Activated CD4-positive, CD25-positive, alpha-beta regulatory T cell treated with anti-CD3 and anti-CD28 coated beads, Interleukin-2, amount 50 U/mL, for 24 hours (primary cell): Measurements from ENCODE around the gene ORMDL3.

Experiments
- ATAC-seq, 2 donors: fragments of 150-1000 bp; cut with Tn5 transposase; one replicate each; pipeline ENCODE4 v1.10.0; 2021; ENCODE audit warnings: mild to moderate bottlenecking in 1 of 2, moderate library complexity in 1 of 2

Gene ORMDL3

GRCh38 chr17:39927101-39927928 lies at the start of gene ORMDL3, which contains the start of gene LRRC3C:
Gene ORMDL3, minus strand, starts transcription at chr17:39927601. Its CDS starts 3,398 bp downstream, at chr17:39924203.
Gene LRRC3C, plus strand, starts transcription at chr17:39927732. Its CDS starts 13,792 bp downstream, at chr17:39941524.
- ATAC-seq: peak; percentile 85 to 86

DNA sequence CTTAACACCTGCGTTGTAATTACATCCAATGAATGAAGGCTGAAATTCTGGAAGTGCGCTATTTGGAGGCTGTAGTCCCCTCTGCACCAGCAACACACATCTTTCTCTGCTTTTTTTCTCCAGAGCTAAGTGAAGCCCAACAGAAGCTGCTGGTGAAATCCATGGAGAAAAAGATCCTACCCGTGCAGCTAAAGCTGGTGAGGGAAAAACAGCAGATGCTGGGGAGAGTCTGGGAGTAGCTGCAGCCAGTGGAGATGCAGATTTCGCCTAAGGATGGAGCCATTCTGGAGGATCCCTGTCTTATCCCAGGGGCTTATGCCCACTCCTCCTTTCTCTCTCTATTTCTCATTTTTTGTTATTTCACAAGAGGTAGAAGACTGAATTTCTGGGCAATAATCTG lies 48.4 kb upstream of the ORMDL3 start:
- no peak for ATAC-seq

DNA sequence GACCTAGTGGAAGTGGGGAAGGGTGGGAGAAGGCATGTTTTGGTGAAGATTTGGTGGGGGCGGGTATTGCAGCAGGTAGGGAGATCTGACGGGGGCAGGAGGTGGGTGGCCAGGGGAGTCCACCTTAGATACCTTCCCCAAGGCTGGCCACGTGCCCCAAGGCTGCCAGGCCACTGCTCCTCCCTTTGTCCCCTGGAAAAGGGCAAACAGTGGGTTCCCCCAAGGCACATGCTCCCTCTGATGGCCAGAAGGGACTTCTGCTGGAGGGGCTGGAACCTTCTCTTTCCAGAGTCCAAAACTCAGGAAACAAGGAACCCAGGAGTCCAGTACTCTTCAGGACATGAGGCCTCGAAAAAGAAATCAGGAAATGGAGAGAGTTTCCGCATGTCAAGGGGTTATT lies 47.0 kb upstream of the ORMDL3 start:
- ATAC-seq: no peak

DNA sequence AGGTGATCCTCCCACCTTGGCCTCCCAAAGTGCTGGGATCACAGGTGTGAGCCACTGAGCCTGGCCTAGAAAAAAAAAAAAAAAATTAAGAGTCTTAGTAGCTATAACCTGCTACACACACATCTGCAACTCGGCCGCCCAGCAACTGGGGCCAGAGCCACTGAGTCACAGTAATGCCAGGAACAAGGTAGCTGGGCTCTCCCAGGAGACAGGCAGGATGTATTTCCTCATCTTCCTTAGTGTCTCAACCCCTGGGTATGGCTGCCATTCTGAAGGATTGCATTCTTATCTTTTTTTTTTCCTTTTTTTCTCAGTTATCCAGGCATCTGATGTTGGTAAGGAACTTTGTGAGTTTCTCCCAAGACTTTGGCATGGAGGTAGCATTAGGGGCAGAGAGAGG lies 46.1 kb upstream of the ORMDL3 start:
- no peak for ATAC-seq

GRCh38 chr17:39972271-39972670 lies 44.9 kb upstream of the ORMDL3 start:
- no peak for ATAC-seq

GRCh38 chr17:39971076-39971603 lies 43.7 kb upstream of the ORMDL3 start:
- no peak for ATAC-seq

GRCh38 chr17:39970157-39970692 lies 42.8 kb upstream of the ORMDL3 start:
- ATAC-seq: no peak

DNA sequence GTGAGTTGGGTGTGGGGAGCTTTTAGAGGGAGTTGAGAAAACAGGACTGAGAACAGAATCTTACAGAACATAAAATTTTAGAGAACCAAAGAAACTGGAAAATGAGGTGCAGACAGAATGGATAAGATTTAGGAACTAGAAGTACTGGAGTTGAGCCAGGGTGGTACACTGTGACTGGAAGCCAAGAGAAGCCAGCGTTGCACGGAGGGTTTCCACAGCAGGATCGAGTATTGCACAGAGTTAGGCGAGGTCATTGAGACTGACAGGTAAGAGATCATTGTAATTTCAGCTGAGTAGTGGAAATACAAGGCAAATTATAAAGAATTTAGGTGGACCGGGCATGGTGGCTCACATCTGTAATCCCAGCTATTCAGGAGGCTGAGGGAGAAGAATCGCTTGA lies 42.0 kb upstream of the ORMDL3 start:
- ATAC-seq: no peak

GRCh38 chr17:39968761-39969160 lies 41.4 kb upstream of the ORMDL3 start:
- ATAC-seq: no peak

GRCh38 chr17:39966771-39967170 lies 39.4 kb upstream of the ORMDL3 start:
- no peak for ATAC-seq

DNA sequence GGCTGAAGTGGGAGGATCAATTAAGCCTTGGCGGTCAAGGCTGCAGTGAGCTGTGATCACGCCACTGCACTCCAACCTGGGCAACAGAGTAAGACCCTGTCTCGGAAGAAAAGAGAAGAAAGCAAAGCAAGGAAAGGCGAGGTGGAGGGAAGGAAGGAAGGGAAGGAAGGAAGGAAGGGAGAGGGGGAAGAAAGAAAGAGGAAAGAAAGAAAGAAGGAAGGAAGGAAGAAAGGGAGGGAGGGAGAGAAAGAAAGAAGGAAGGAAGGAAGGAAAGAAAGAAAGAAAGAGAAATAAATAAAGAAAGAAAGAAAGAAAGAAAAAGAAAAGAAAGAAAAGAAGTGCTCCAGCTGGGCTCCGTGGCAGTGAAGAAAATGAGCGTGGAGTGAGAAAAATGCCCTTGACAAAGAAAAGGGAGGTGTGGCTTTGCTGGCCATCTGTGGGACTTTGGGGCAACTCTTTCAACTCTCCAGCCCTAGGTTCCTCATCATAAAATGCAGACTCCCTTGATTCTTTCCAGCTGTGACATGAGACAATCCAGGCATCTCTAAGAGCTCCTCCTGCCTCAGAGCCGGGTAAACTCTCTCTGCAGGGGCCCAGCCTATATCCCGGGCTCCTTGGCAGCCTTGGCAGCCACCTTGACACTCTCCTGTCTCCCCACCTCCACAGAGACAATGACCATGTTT lies 37.8 kb upstream of the ORMDL3 start:
- ATAC-seq: no peak

DNA sequence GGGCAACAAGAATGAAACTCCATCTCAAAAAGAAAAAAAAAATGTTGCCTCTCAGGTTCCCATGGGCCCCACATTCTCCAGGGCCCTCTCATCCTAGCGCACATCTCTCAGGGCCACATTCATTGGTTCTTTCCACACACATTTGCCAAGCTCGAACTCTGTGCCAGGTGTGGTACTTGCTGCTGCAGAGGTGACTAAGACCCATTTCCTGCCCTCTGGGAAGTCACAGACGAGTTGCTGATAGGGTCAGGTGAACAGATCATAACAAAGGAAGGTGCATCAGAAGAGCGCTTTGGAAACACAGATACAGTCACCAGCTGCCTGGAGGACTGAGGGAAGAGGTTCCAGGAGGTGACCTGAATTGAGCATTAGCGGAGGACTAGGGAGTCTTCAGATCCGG lies 36.4 kb upstream of the ORMDL3 start:
- ATAC-seq: peak; percentile 68 to 73

DNA sequence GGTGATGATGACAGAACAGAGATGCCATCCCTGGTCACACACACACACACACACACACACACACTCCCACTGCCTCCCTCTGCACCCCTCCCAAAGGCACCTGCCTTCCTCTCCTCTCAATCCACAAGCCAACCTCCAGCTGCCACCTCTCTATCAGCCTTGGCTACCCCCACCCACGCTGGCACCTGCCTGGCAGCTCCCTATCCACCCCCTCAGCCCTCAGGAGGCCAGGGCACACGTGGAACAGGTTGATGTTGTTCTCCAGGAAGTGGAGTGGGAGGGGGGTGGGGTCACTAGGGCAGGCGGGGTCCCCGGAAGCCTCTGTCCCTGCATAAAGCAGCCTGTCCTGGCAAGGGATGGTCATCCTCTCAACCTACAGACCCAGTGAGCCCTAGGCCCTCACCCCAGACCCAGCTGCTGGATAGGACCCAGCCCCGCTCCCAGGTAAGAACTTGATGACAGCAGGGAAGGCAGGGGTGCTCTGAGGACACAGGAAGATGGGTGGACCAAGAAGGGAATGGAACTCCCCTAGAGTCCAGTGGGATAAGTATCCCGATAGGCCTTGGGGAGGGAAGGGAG lies 35.3 kb upstream of the ORMDL3 start, which contains the start of gene GSDMA:
TSS of gene GSDMA (plus strand) at position 363 of the 579 bp plus-strand sequence. CDS start 2,684 bp downstream, outside the sequence.
- no peak for ATAC-seq

GRCh38 chr17:39960524-39961041 lies 33.2 kb upstream of the ORMDL3 start:
- ATAC-seq: no peak

DNA sequence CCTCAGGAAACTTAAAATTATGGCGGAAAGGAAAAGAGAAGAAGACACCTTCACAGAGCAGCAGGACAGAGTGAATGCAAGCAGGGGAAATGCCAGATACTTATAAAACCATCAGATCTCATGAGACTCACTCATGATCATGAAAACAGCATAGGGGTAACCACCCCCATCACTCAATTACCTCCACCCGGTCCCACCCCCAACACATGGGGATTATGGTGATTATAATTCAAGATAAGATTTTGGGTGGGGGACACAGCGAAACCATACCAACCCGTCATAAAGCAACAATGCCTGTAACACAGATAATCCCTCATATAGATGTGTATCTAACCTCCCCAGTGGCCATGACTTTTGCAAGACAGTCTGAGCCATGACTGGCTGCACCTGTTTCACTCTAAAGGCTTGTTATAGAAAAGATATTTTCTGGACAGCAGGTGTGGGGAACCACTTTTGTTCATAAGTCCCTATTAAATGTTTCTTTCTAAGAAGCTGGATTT lies 28.4 kb upstream of the ORMDL3 start:
- ATAC-seq: no peak

DNA sequence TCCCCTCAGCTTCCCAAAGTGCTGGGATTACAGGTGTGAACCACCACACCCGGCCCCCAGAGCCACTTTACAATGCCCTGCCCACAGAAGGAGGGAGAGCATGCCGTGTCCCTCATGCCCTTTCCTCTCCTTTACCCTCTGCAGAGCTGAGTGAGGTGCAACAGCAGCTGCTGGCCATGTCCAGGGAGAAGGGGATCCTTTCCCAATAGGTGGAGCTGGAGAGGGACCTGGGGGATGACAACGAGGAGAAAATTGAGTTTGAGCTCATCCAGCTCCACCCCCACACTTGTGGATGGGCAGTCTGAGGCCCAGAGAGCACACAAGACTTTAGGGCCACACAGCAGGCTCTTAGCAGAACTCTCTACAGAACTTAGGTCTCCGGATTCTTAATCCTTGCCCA lies 27.5 kb upstream of the ORMDL3 start:
- ATAC-seq: no peak

DNA sequence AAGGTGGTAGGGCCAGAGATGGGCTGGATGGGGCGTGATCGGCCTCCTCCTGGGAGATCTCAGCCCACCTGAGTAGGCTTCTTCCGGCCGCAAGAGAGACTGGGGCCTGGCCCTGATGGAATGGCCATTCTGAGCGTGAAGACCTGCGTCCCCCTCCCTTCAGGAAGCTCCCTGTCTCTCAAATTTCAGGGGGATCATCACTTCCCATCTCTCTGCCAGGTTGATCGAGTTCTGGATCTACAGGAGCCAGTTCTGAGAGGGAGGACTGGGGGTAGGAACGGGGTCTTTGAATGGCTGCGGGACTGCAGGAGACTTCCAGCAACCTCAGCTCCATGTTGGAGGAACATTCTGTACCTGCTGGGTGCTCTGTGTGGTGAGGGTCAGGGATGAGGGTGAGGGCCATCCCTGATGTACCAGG lies 26.1 kb upstream of the ORMDL3 start:
- no peak for ATAC-seq

DNA sequence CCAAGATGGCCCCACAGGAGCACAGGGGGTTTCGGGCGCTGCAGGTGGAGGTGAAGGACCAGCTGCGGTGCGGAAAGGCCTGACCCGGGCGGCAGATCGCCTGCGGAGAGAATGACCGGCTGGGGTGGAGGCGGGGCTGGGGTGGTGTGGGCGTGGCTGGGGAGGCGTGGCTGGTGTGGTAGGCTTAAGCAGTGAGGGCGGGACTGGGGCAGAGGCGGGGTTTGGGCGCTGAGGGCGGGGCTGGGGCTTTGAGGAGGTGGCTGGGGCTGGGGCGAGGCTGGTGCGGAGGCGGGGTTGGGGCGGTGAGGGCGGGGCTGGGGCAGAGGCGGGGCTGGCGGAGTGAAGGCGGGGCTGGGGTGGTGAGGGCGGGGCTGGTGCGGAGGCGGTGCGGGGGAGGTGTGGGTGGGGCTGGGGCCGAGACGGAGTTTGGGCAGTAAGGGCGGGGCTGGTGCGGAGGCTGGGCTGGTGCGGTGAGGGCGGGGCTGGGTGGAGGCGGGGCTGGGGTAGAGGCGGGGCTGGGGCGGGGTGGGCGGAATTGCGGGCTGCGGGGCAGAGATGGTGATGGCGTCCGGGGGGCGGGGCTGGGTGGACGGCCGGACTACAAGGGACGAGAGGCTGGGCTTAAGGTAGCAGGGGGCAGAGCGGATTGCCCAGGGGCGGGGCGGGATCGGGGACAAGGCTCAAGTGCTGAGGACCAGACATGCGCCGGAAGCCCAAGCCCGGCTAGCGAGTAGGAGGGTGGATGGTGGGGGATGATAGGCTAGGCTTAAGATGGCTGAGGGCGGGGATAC lies 25.5 kb upstream of the ORMDL3 start:
- peak; percentile 81 to 82 for ATAC-seq

DNA sequence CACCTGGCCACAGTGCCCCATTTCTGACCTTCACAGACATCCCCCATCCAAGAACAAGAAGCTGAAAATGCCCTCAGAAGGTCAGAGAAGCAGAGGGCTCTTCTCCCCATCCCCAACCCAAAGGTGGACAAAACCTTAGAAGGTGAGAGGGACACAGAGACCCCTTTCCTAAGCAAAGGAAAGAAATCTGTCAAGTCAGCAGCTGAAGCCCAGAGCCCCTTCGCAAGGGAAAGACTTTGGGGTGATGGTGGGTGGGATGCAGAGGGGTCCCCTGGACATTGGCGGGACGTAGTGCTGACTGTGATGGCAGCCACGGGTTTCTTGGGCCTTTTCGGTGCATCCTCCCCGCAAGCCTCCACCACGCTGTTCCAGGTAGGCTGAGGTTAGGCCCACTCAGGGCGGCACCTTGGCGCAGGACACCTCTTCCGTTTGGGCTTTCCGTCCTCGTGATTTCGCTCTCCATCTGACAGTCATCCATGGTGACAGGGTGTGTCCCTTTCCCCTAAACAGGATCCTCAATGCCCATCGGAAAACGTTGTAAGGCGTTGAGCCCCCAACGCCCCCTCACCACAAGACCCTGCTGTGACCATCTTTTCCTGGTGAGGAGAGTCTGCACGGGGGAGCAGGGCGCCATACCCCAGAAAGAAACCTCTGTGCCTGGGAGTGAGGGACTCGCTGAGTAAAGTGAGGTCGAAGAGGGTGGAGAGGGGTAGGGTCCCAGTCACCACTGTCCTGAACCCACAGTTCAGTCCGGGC lies 24.7 kb upstream of the ORMDL3 start:
- peak in 1 of 2 donors; percentile 5 for ATAC-seq

- no peak for ATAC-seq
Measured at GRCh38 chr17:39950871-39951348, 23.5 kb upstream of the ORMDL3 start.

- no peak for ATAC-seq
Measured at GRCh38 chr17:39949028-39949427, 21.6 kb upstream of the ORMDL3 start.
